ENCODE measurements around the gene CCDC142.

The CCDC142 gene

GRCh38 chr2:74511104-74511989, 28.5 kb upstream of the CCDC142 start:
- Histone ChIP-seq H3K4me1 (peaks cover 11% of the 10 kb centered on the region), H3K27me3 (no peaks in the 10 kb centered on the region), H3K4me3 (ENCODE audit: low read depth, low read length) (no peak overlapping the region), H3K9me3 (no peaks in the 10 kb centered on the region; the same call in 1 of the 2 replicates), H3K36me3 (peaks cover 22% of the 10 kb centered on the region)
- TF ChIP-seq, protein P1, sequence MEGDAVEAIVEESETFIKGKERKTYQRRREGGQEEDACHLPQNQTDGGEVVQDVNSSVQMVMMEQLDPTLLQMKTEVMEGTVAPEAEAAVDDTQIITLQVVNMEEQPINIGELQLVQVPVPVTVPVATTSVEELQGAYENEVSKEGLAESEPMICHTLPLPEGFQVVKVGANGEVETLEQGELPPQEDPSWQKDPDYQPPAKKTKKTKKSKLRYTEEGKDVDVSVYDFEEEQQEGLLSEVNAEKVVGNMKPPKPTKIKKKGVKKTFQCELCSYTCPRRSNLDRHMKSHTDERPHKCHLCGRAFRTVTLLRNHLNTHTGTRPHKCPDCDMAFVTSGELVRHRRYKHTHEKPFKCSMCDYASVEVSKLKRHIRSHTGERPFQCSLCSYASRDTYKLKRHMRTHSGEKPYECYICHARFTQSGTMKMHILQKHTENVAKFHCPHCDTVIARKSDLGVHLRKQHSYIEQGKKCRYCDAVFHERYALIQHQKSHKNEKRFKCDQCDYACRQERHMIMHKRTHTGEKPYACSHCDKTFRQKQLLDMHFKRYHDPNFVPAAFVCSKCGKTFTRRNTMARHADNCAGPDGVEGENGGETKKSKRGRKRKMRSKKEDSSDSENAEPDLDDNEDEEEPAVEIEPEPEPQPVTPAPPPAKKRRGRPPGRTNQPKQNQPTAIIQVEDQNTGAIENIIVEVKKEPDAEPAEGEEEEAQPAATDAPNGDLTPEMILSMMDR (IDR thresholded peaks at IDR 0.05; ENCODE audit: low read depth, low read length): no peak
- DNase-seq: no peak

DNA sequence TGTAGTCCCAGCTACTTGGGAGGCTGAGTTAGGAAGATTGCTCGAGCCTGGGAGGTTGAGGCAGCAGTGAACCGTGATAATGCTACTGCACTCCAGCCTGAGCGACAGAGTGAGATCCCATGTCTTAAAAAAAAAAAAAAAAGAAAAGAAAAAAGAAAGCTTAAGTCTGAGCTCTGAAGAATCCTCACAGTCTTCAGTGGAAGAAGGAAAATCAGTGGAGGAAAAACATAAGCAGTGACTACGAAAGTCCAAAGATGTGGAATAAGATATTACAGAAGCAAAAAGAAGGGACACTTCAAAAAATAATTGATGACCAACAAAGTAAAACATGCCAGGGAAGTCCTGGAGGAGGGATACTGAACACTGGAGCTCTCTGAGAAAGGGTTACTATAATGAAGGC, 27.5 kb upstream of the CCDC142 start:
- Histone ChIP-seq H3K27me3 (no peaks in the 10 kb centered on the region), H3K4me1 (peaks cover 11% of the 10 kb centered on the region), H3K36me3 (peaks cover 23% of the 10 kb centered on the region), H3K4me3 (ENCODE audit: low read depth, low read length) (no peak overlapping the region), H3K9me3 (no peaks in the 10 kb centered on the region)
- TF ChIP-seq, protein P1 (IDR thresholded peaks at IDR 0.05; ENCODE audit: low read depth, low read length): no peak
- no peak for DNase-seq

- Histone ChIP-seq H3K4me1 (peaks cover 11% of the 10 kb centered on the region), H3K36me3 (peaks cover 26% of the 10 kb centered on the region), H3K9me3 (no peaks in the 10 kb centered on the region), H3K4me3 (ENCODE audit: low read depth, low read length) (peak overlapping the region; percentile 75), H3K27me3 (no peaks in the 10 kb centered on the region)
- peak; percentile 91 for DNase-seq
- TF ChIP-seq, protein P1 (IDR thresholded peaks at IDR 0.05; ENCODE audit: low read depth, low read length): no peak
Observed at GRCh38 chr2:74507926-74508520, 25.2 kb upstream of the CCDC142 start.

- peak; percentile 95 for DNase-seq
- H3K4me1 ChIP-seq: peaks cover 6% of the 10 kb centered on the region
- peak within 1 kb of the TSS; percentile 75 for H3K4me3 ChIP-seq (ENCODE audit: low read depth, low read length)
- H3K36me3 ChIP-seq: peaks cover 26% of the 10 kb centered on the region
- H3K27me3 ChIP-seq: no peaks in the 10 kb centered on the region
- no peaks in the 10 kb centered on the region for H3K9me3 ChIP-seq
- TF ChIP-seq, protein P1 (IDR thresholded peaks at IDR 0.05; ENCODE audit: low read depth, low read length): peak; percentile 61
Observed at GRCh38 chr2:74507145-74507925, 24.5 kb upstream of the CCDC142 start, which contains the start of gene PCGF1. Gene PCGF1, minus strand, starts transcription at chr2:74507695. Its CDS starts 27 bp downstream, at chr2:74507668.

- Histone ChIP-seq H3K9me3 (no peaks in the 10 kb centered on the region), H3K4me1 (peaks cover 9% of the 10 kb centered on the region)
Observed at GRCh38 chr2:74505448-74506246, 22.8 kb upstream of the CCDC142 start.

More at GRCh38 chr2:74505448-74506246, 22.8 kb upstream of the CCDC142 start:
- H3K27me3 ChIP-seq: no peaks in the 10 kb centered on the region
- TF ChIP-seq, protein P1 (IDR thresholded peaks at IDR 0.05; ENCODE audit: low read depth, low read length): no peak
- no peak for DNase-seq
- H3K4me3 ChIP-seq (ENCODE audit: low read depth, low read length): peak overlapping the region; percentile 75
- peaks cover 26% of the 10 kb centered on the region for H3K36me3 ChIP-seq

Measured in BE2C (cell line).